ENCODE measurements around the gene CPZ. TPM values are rescaled to one million over a fixed set of nuclear protein-coding genes. Genes with fewer than 3 reads are reported as not detected.

The CPZ gene
- total RNA-seq, 4 donors from 2014 or later = 0.75 to 6.1 TPM; not detected in 2

DNA sequence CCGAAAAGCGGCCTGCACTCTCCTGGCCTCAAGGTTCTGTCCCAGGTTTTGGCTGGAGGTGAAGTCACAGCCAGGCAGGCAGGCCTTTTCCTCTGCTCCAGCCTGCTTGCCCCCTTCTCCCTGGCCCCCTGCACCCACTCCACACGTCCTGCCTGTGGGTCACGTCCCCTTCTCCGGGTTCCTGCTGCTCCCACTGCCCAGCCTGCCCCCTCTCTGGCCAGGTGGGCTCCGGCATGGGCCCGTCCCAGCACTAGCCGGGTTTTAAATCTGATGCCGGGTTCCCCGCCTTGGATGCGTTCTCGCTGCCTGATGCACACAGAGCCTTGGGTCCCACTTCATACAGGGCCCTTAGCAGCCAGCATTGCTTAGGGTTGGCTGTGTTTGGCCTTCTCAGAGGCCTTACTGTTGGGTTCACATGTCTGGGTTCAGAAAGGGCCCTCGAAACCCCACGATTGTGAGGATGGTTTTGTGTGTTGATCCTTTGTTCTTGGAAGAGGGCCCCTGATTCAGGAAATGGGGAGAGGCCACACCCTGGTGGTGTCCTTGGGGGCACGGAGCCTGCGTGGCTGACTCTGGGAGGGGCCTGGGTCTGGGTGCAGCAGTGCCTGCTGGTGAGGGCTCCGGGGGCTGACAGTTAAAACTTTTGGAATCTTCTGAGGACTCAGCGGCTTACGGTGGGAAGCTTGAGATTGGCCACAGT lies 6.0 kb downstream of the CPZ start:
- TF ChIP-seq, protein P1, sequence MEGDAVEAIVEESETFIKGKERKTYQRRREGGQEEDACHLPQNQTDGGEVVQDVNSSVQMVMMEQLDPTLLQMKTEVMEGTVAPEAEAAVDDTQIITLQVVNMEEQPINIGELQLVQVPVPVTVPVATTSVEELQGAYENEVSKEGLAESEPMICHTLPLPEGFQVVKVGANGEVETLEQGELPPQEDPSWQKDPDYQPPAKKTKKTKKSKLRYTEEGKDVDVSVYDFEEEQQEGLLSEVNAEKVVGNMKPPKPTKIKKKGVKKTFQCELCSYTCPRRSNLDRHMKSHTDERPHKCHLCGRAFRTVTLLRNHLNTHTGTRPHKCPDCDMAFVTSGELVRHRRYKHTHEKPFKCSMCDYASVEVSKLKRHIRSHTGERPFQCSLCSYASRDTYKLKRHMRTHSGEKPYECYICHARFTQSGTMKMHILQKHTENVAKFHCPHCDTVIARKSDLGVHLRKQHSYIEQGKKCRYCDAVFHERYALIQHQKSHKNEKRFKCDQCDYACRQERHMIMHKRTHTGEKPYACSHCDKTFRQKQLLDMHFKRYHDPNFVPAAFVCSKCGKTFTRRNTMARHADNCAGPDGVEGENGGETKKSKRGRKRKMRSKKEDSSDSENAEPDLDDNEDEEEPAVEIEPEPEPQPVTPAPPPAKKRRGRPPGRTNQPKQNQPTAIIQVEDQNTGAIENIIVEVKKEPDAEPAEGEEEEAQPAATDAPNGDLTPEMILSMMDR (IDR thresholded peaks at IDR 0.05; ENCODE audit: low read depth) = no peak

DNA sequence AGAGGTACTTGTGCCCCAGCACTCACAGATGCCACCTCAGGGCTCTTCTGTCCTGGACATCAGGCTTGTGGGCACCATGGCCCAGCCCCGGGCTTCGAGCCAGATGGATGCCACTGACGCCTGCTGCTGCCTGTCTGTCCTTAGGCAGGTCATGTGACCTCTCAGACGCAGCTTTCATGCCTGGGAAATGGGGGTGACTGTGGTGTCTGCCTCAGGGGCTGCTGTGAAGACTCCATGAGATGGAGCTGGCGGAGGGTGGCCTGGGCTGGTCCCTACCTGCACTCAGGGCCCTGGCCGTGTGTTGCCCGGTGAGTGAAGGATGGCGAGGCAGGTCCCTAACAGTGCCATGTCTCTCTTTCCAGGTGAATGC lies 6.5 kb downstream of the CPZ start:
- TF ChIP-seq, protein P1 (IDR thresholded peaks at IDR 0.05; ENCODE audit: low read depth) = no peak

DNA sequence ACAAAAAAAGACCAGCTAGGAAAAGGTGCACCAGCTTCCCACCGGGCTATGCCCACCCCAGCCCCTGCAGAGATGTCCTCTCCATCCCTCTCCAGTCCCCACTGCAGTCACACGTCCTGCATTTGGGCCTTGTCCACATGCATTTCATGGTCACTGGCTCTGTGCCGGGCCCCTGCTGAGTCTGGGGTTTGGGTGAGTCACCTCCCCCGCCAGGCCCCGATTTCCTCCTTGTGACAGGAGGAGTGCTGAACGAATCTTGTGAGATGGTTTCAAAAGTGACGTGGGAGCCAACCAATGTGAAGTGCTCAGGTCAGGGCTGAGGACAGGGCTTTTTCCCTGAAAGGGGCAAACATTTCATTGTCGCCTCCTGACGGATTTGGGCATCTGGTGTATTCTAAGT lies 7.1 kb downstream of the CPZ start:
- TF ChIP-seq, protein P1 (IDR thresholded peaks at IDR 0.05; ENCODE audit: low read depth) = no peak

DNA sequence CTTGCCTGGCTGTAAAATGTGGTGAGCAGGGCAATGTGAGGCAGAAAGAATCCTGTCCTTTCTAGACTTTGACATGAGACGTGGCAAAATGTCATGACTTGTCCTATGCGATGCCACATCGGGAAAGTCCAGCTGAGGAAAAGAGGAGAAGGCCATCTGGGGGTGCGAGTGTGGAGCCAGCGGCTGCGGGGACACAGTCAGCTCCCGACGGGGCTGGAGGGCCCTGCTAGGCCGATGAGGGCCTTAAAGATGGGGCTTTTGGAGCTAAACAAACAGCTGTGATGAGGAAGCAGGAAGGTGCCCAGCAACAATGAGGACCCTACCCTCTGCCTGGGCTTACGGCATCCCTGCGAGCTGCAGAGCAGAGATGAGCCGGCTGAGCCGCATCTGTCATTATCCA lies 7.7 kb downstream of the CPZ start:
- TF ChIP-seq, protein P1 (IDR thresholded peaks at IDR 0.05; ENCODE audit: low read depth) = no peak

DNA sequence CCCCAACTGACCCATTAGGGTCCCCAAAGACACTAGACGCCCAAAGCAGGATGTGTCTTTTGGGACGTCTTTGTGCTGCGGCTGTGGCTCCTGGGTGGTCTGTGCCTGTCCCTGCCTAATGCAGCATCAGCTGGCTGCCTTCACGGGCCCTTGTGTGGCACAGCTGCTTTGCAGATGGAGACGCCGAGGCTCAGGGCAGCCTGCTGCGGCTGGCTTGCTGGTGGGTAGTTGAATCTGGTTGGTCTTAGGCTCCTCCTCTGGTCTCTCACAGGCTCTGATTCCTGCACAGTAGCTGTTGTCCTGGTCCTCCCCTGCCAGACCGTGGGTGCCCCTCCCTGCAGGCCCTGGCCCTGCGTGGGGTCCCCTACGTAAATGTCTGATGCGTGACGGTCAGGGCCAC lies 8.1 kb downstream of the CPZ start:
- TF ChIP-seq, protein P1 (IDR thresholded peaks at IDR 0.05; ENCODE audit: low read depth) = no peak

DNA sequence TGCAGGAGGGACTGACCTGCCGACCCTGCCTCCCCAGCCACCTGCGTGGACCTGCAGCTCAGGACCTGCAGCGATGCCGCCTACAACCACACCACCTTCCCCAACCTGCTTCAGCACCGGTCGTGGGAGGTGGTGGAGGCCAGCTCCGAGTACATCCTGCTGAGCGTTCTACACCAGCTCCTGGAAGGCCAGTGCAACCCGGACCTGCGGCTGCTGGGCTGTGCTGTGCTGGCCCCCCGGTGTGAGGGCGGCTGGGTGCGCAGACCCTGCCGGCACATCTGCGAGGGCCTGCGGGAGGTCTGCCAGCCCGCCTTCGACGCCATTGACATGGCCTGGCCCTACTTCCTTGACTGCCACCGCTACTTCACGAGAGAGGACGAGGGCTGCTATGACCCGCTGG lies 8.5 kb downstream of the CPZ start:
- TF ChIP-seq, protein P1 (IDR thresholded peaks at IDR 0.05; ENCODE audit: low read depth) = no peak

DNA sequence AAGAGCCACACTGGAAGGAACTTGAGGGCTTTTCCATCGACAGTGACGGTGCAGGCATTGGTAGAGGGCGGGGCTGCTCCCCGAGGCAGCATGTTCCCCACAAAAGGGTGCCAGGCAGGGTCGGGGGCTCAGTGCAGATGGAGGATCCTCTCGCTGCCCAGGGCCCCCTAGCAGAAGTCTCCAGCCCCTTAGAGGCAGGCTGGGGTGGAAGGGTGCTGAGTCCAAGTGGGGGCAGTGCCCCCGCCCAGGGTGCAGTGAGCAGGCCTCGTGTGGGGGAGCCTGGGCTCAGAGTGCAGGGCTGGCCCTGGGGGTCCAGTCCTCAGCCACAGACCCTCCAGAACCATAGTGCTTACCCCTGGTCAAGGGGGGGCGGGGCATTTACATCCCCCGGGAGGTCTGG lies 9.0 kb downstream of the CPZ start:
- TF ChIP-seq, protein P1 (IDR thresholded peaks at IDR 0.05; ENCODE audit: low read depth) = no peak
